K562 (cell line): ENCODE data around the gene CDK5RAP3. TPM values are rescaled to one million over a fixed set of nuclear protein-coding genes. Genes with fewer than 3 reads are reported as not detected.

Source experiments
- BCOR ChIP-seq: fragments of 450-650 bp; IDR thresholded peaks from 2 replicates; pipeline ENCODE4 v1.6.1; 2016
- ELF1 ChIP-seq: fragments of 200-800 bp; sonication (Bioruptor generic); IDR thresholded peaks from 2 replicates; pipeline ENCODE4 v1.6.1; 2016; ENCODE audit warnings: missing genetic modification characterization, missing compliant biosample characterization
- ELF2 ChIP-seq: fragments of 250-450 bp; sonication (Bioruptor Pico); IDR thresholded peaks from 2 replicates; pipeline ENCODE4 v1.5.0; 2021; ENCODE audit warnings: mild to moderate bottlenecking
- ELK1 ChIP-seq: sonication (generic); formaldehyde crosslinking; IDR thresholded peaks from 2 replicates; pipeline ENCODE4 v1.8.1; 2022; ENCODE audit warnings: missing genetic modification reagents
- ELK3 ChIP-seq: fragments of 450-650 bp; formaldehyde crosslinking; IDR thresholded peaks from 2 replicates; pipeline ENCODE4 v1.4.0; 2020; ENCODE audit warnings: mild to moderate bottlenecking
- FOXJ2 ChIP-seq: fragments of 200-800 bp; sonication (Bioruptor generic); IDR thresholded peaks from 2 replicates; pipeline ENCODE4 v1.6.1; 2016; ENCODE audit warnings: missing genetic modification characterization, missing compliant biosample characterization
- HES1 ChIP-seq: fragments of 450-650 bp; IDR thresholded peaks from 2 replicates; pipeline ENCODE4 v1.6.1; 2016; ENCODE audit warnings: low read depth, mild to moderate bottlenecking, moderate library complexity
- HEY1 ChIP-seq: fragments of 250-450 bp; sonication (Bioruptor Pico); IDR thresholded peaks from 2 replicates; pipeline ENCODE4 v1.5.0; 2020; ENCODE audit warnings: mild to moderate bottlenecking, moderate library complexity, borderline replicate concordance
- KLF13 ChIP-seq: fragments of 450-650 bp; IDR thresholded peaks from 2 replicates; pipeline ENCODE4 v1.6.1; 2016; ENCODE audit warnings: missing genetic modification characterization, low read depth, mild to moderate bottlenecking, missing compliant biosample characterization, moderate library complexity, borderline replicate concordance
- MXI1 ChIP-seq: IDR thresholded peaks from 2 replicates; pipeline ENCODE4 v1.6.1; 2011; ENCODE audit warnings: low read depth, mild to moderate bottlenecking, improper control_type of control experiment, low read length
- SIRT6 ChIP-seq: IDR thresholded peaks from one replicate; pipeline ENCODE4 v1.6.1; 2012; ENCODE audit warnings: low read depth, mild to moderate bottlenecking, control low read depth, inconsistent platforms, low read length, moderate library complexity
- SLC30A9 ChIP-seq: fragments of 250-450 bp; sonication (Bioruptor Pico); IDR thresholded peaks from 2 replicates; pipeline ENCODE4 v1.8.0; 2022; ENCODE audit warnings: mild to moderate bottlenecking, moderate library complexity
- STAG1 ChIP-seq: sonication (generic); formaldehyde crosslinking; IDR thresholded peaks from 2 replicates; pipeline ENCODE4 v1.5.0; 2020; ENCODE audit warnings: missing genetic modification reagents, borderline replicate concordance
- TCFL5 ChIP-seq: fragments of 250-450 bp; sonication (Bioruptor Pico); conservative IDR thresholded peaks from 2 replicates; pipeline ENCODE4 v1.6.1; 2021; ENCODE audit warnings: mild to moderate bottlenecking, moderate library complexity, matching md5 sums
- TFAM ChIP-seq: fragments of 250-450 bp; sonication (Bioruptor Pico); conservative IDR thresholded peaks from 2 replicates; pipeline ENCODE4 v1.5.0; 2021; ENCODE audit warnings: mild to moderate bottlenecking, moderate library complexity
- ZNF609 ChIP-seq: sonication (generic); formaldehyde crosslinking; IDR thresholded peaks from 2 replicates; pipeline ENCODE4 v1.8.1; 2023; ENCODE audit warnings: missing genetic modification reagents, mild to moderate bottlenecking, borderline replicate concordance
- ZNF75A ChIP-seq: fragments of 450-650 bp; formaldehyde crosslinking; IDR thresholded peaks from 2 replicates; pipeline ENCODE4 v1.4.0; 2020; ENCODE audit warnings: mild to moderate bottlenecking
- ZZZ3 ChIP-seq: fragments of 450-650 bp; IDR thresholded peaks from 2 replicates; pipeline ENCODE4 v1.6.1; 2016; ENCODE audit warnings: antibody characterized with exemption, mild to moderate bottlenecking, moderate library complexity
- polyA plus RNA-seq, 8 experiments: library from polyadenylated mRNA; depleted of rRNA in 4 of 8; stranded (reverse) in 5 of 8; unstranded in 3 of 8; fragments of >200 nt; fragmentation: Nextera tagmentation in 2 of 8; fragmentation: Illumina TruSeq in 1 of 8; extraction: Ambion mirVana in 2 of 8; extraction: Trizol in 1 of 8; gene quantifications; 2 replicates each; pipeline versions ENCODE4 v1.2.1 to v1.2.3, GENCODE V29; 2011 to 2014; ENCODE audit warnings: inconsistent platforms in 1 of 8, missing spikeins in 1 of 8
- total RNA-seq, 7 experiments: library from RNA; depleted of rRNA in 6 of 7; stranded (reverse); fragments of >200 nt in 6 of 7; fragmentation: Illumina TruSeq in 2 of 7; extraction: Trizol in 2 of 7; gene quantifications; 2 replicates each; pipeline versions ENCODE4 v1.2.1 to v1.2.3, GENCODE V29; 2011 to 2021; ENCODE audit warnings: low replicate concordance in 1 of 7
- TF ChIP-seq, protein P1 (sequence below): IDR thresholded peaks from 3 replicates; pipeline ENCODE4 v1.6.1; 2011; ENCODE audit warnings: borderline replicate concordance, mild to moderate bottlenecking; ENCODE audit not compliant: insufficient read length, insufficient read depth

CDK5RAP3 gene
- total and polyA plus RNA-seq, 9 of the 15 experiments (the other 6 are each of a cell fraction or from before 2014, with no cell fraction given): 44.2 to 202 (median 91.5) TPM

GRCh38 chr17:48025040-48025903 lies 54.4 kb downstream of the CDK5RAP3 start (continued):
- TF ChIP-seq FOXJ2 (tag) (peak; percentile 52; the same call in 1 of the 2 replicates), ELK1 (CRISPR knock-in tag) (no peak), HEY1 (CRISPR knock-in tag) (no peak), ZNF609 (CRISPR knock-in tag) (no peak), ELF1 (tag) (no peak), SIRT6 (no peak), SLC30A9 (CRISPR knock-in tag) (no peak), ZNF75A (CRISPR knock-in tag) (no peak), STAG1 (peak; percentile 80), KLF13 (tag) (no peak), ELK3 (no peak), TFAM (CRISPR knock-in tag) (no peak), ELF2 (no peak), HES1 (no peak), ZZZ3 (no peak), MXI1 (peak; percentile 99), TCFL5 (no peak), BCOR (0 out of 2 replicates have a peak, but pooled peaks have one; percentile 43)
- TF ChIP-seq, protein P1, sequence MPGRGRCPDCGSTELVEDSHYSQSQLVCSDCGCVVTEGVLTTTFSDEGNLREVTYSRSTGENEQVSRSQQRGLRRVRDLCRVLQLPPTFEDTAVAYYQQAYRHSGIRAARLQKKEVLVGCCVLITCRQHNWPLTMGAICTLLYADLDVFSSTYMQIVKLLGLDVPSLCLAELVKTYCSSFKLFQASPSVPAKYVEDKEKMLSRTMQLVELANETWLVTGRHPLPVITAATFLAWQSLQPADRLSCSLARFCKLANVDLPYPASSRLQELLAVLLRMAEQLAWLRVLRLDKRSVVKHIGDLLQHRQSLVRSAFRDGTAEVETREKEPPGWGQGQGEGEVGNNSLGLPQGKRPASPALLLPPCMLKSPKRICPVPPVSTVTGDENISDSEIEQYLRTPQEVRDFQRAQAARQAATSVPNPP: no peak
